PC-9 (cell line): ENCODE results near the gene IL22. TPM values are rescaled to one million over a fixed set of nuclear protein-coding genes. Genes with fewer than 3 reads are reported as not detected.

ENCODE experiments used
- BruUV-seq: library from RNA; stranded (reverse); fragments of 400-500 nt; replicated peaks from 2 replicates; lab custom pipeline; 2021; lab: Mats Ljungman, UMichigan
- CTCF ChIA-PET: fragments of 300-600 bp; sonication (Branson Sonifier 250); formaldehyde crosslinking; loops from one replicate; lab custom pipeline; 2022; ENCODE audit warnings: antibody characterized with exemption; lab: Charles Lee
- POLR2A ChIA-PET: fragments of 300-600 bp; sonication (Branson Sonifier 250); formaldehyde crosslinking; loops from one replicate; lab custom pipeline; 2022; ENCODE audit warnings: antibody characterized with exemption; ENCODE audit not compliant: unreplicated experiment; lab: Charles Lee
- DNase-seq, 2 experiments: peaks; one replicate each; pipeline versions ENCODE4 v3.0.0 to v3.0.0-alpha.2; 2015 to 2022; ENCODE audit warnings: mixed read lengths in 1 of 2
- H2AFZ ChIP-seq: fragments of 200-600 bp; sonication (generic); 2 replicates; pipeline ENCODE4 v1.8.1; 2017; ENCODE audit warnings: antibody characterized with exemption
- H3F3A ChIP-seq: fragments of 200-600 bp; sonication (generic); 2 replicates; pipeline ENCODE4 v1.8.1; 2017; ENCODE audit warnings: antibody characterized with exemption, mild to moderate bottlenecking, low read depth; ENCODE audit not compliant: insufficient read depth
- H3K27ac ChIP-seq: fragments of 200-600 bp; sonication (generic); 2 replicates; pipeline ENCODE4 v1.6.1; 2016; ENCODE audit warnings: mixed run types
- H3K27me3 ChIP-seq: fragments of 200-600 bp; sonication (generic); 2 replicates; pipeline ENCODE4 v1.6.1; 2016; ENCODE audit warnings: low read depth, mixed run types; ENCODE audit not compliant: insufficient read depth
- H3K36me3 ChIP-seq: fragments of 200-600 bp; sonication (generic); 2 replicates; pipeline ENCODE4 v1.6.1; 2016; ENCODE audit warnings: low read depth, mixed run types
- H3K4me1 ChIP-seq: fragments of 200-600 bp; sonication (generic); replicated peaks from 2 replicates; pipeline ENCODE4 v1.6.1; 2016; ENCODE audit warnings: mixed run types; ENCODE audit not compliant: insufficient read depth
- H3K4me2 ChIP-seq: fragments of 200-600 bp; sonication (generic); 2 replicates; pipeline ENCODE4 v1.6.1; 2017; ENCODE audit warnings: mixed run types
- H3K4me3 ChIP-seq: fragments of 200-600 bp; sonication (generic); 2 replicates; pipeline ENCODE4 v1.6.1; 2016; ENCODE audit warnings: mixed run types
- H3K79me2 ChIP-seq: fragments of 200-600 bp; sonication (generic); 2 replicates; pipeline ENCODE4 v1.6.1; 2017; ENCODE audit warnings: low read depth, mixed run types
- H3K9me2 ChIP-seq: fragments of 200-600 bp; sonication (generic); 2 replicates; pipeline ENCODE4 v1.8.1; 2017; ENCODE audit warnings: mild to moderate bottlenecking; ENCODE audit not compliant: insufficient read depth
- H3K9me3 ChIP-seq: fragments of 200-600 bp; sonication (generic); 2 replicates; pipeline ENCODE4 v1.8.1; 2016; ENCODE audit warnings: low read depth; ENCODE audit not compliant: insufficient read depth
- H4K20me1 ChIP-seq: fragments of 200-600 bp; sonication (generic); 2 replicates; pipeline ENCODE4 v1.8.1; 2017; ENCODE audit not compliant: insufficient read depth
- EZH2 ChIP-seq: fragments of 200-600 bp; sonication (generic); IDR thresholded peaks from 2 replicates; pipeline ENCODE4 v1.8.0; 2017; ENCODE audit warnings: antibody characterized with exemption, low read depth
- intact Hi-C: fragments of 100-400 bp; cut with micrococcal nuclease; formaldehyde crosslinking; loops from one replicate; pipeline ENCODE4 v1.10.0; 2022; ENCODE audit not compliant: unreplicated experiment
- total RNA-seq: library from RNA; stranded (reverse); gene quantifications from 2 replicates; pipeline ENCODE4 v1.2.3, GENCODE V29; 2021
- TF ChIP-seq, protein P1 (sequence below): fragments of 200-600 bp; sonication (generic); conservative IDR thresholded peaks from 2 replicates; pipeline ENCODE4 v1.6.1; 2017; ENCODE audit warnings: mixed run types, antibody characterized with exemption, mild to moderate bottlenecking, moderate library complexity

The IL22 gene
- total RNA-seq, 1 experiment from 2014 or later = not detected

- Histone ChIP-seq H3K4me3 (no peak overlapping the region), H4K20me1 (no peaks in the 10 kb centered on the region), H3K9me3 (no peaks in the 10 kb centered on the region), H3K9me2 (no peaks in the 10 kb centered on the region; the same call in 1 of the 2 replicates), H3F3A (no peaks in the 10 kb centered on the region), H3K27me3 (no peaks in the 10 kb centered on the region), H3K27ac (no peak overlapping the region), H3K36me3 (no peaks in the 10 kb centered on the region), H2AFZ (no peak overlapping the region), H3K4me2 (no peak overlapping the region), H3K79me2 (no peaks in the 10 kb centered on the region), H3K4me1 (no peaks in the 10 kb centered on the region; the same call in 1 of the 2 replicates)
- no peak for DNase-seq
- ChIA-PET CTCF (interaction anchor here (0.7 kb wide), 1 partner anchor 967 kb away, joined by 9 read pairs; no protein-coding TSS in a partner anchor), POLR2A (no interaction called here)
- BruUV-seq = no TSS peak
- intact Hi-C loops = no loop called here
- TF ChIP-seq, protein P1, sequence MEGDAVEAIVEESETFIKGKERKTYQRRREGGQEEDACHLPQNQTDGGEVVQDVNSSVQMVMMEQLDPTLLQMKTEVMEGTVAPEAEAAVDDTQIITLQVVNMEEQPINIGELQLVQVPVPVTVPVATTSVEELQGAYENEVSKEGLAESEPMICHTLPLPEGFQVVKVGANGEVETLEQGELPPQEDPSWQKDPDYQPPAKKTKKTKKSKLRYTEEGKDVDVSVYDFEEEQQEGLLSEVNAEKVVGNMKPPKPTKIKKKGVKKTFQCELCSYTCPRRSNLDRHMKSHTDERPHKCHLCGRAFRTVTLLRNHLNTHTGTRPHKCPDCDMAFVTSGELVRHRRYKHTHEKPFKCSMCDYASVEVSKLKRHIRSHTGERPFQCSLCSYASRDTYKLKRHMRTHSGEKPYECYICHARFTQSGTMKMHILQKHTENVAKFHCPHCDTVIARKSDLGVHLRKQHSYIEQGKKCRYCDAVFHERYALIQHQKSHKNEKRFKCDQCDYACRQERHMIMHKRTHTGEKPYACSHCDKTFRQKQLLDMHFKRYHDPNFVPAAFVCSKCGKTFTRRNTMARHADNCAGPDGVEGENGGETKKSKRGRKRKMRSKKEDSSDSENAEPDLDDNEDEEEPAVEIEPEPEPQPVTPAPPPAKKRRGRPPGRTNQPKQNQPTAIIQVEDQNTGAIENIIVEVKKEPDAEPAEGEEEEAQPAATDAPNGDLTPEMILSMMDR = no peak
- TF ChIP-seq EZH2 = no peak
These were observed 17.9 kb upstream of the IL22 start for GRCh38 chr12:68271346-68271745.

- no peaks in the 10 kb centered on the region; the same call in 1 of the 2 replicates for H3K9me2 ChIP-seq
- no peak overlapping the region for H3K4me2 ChIP-seq
- no peaks in the 10 kb centered on the region for H3K27me3 ChIP-seq
- no peak overlapping the region for H3K4me3 ChIP-seq
- no peaks in the 10 kb centered on the region for H3K36me3 ChIP-seq
- CTCF ChIA-PET = no interaction called here
- no peak overlapping the region for H2AFZ ChIP-seq
- TF ChIP-seq, protein P1 = no peak
- no peak for TF ChIP-seq EZH2
- POLR2A ChIA-PET = no interaction called here
- no peaks in the 10 kb centered on the region for H3K9me3 ChIP-seq
- DNase-seq = no peak
- no peak overlapping the region for H3K27ac ChIP-seq
- no peaks in the 10 kb centered on the region; the same call in 1 of the 2 replicates for H3K4me1 ChIP-seq
- H3F3A ChIP-seq = no peaks in the 10 kb centered on the region
- intact Hi-C loops = no loop called here
- H4K20me1 ChIP-seq = no peaks in the 10 kb centered on the region
- no peaks in the 10 kb centered on the region for H3K79me2 ChIP-seq
- no TSS peak for BruUV-seq
These were observed 17.0 kb upstream of the IL22 start for GRCh38 chr12:68270358-68270757.

DNA sequence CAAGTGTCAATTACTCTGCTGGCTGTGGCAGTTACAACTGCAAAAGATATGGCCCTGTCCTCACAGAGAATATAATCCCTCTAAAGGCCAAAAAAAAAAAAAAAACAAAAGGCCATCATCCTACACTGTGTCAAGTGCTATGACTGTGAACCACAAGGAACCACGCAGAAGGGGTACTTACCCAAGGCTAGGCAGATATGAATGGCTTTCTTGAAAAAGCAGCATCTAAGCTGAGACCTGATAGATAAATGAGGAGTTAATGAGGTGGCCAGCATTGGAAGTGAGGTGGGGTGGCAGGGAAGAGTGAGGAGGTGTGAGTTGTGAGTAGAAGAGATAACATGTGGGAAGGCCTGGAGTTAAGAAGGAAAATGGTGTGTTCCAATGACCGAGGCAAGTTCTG lies 16.4 kb upstream of the IL22 start:
- ChIA-PET POLR2A (no interaction called here), CTCF (no interaction called here)
- H3K27ac ChIP-seq = no peak overlapping the region
- H3K36me3 ChIP-seq = no peaks in the 10 kb centered on the region
- no peaks in the 10 kb centered on the region; the same call in 1 of the 2 replicates for H3K9me3 ChIP-seq
- H3K9me2 ChIP-seq = no peaks in the 10 kb centered on the region; the same call in 1 of the 2 replicates
- no peak for DNase-seq
- no peak overlapping the region for H3K4me3 ChIP-seq
- H3K4me2 ChIP-seq = no peak overlapping the region
- TF ChIP-seq, protein P1 = no peak
- no peak for TF ChIP-seq EZH2
- no peaks in the 10 kb centered on the region for H3K27me3 ChIP-seq
- no peaks in the 10 kb centered on the region for H4K20me1 ChIP-seq
- no TSS peak for BruUV-seq
- no peaks in the 10 kb centered on the region for H3F3A ChIP-seq
- H3K79me2 ChIP-seq = no peaks in the 10 kb centered on the region
- no peak overlapping the region for H2AFZ ChIP-seq
- intact Hi-C loops = no loop called here
- H3K4me1 ChIP-seq = no peaks in the 10 kb centered on the region; the same call in 1 of the 2 replicates
